ENCODE measurements around the gene SEPTIN12.

Gene SEPTIN12

DNA sequence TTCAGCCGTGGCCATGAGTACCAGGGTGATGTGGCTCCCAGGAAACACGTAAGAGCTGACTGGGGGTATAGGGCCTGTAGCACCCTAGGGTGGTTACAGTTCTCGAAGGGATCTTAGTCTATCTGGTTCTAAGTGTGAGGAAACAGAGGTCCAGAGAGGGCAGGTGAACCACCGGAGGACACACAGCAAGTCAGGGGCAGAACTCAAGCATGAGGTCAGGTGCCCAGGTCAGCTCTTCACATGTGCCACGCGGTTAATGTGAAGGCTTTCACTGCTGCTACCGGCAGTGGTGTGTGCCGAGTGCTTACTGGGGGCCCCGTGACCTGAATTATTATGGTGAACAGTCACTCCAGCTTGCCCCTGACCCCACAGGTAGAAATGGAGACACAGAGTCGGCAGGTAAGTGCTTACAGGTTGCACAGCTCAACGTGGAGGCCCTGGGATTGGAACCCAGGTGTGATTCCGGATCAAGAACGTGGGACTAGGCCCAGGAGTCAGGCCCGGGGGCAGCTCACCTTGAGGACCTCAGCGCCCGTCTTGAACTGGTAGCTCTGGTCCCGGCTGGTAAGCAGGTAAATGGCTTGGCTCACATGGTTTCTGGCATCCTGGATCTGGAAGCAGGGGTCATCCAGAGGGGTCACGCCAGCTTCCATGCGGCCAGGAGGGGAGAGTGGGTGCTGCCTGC lies 11.2 kb upstream of the SEPTIN12 start:
- Histone ChIP-seq H3K36me3 (ENCODE audit: insufficient read depth, low read length) (peaks cover under 1% of the 10 kb centered on the region; the same call in 1 of the 2 replicates), H3F3A (ENCODE audit: insufficient read depth, low read length) (no peaks in the 10 kb centered on the region), H3K4me3 (ENCODE audit: low read depth, low read length, poor library complexity, severe bottlenecking) (no peak overlapping the region), H3K4me2 (ENCODE audit: low read length) (no peak overlapping the region), H4K20me1 (ENCODE audit: insufficient read depth, low read length) (no peaks in the 10 kb centered on the region), H3K9me2 (ENCODE audit: low read depth, low read length) (no peaks in the 10 kb centered on the region), H3K79me2 (ENCODE audit: insufficient read depth, low read length) (no peaks in the 10 kb centered on the region), H3K9ac (ENCODE audit: low read length) (no peak overlapping the region), H3K9me3 (ENCODE audit: low read length) (no peaks in the 10 kb centered on the region), H2AFZ (ENCODE audit: low read length) (no peak overlapping the region), H3K27ac (ENCODE audit: low read depth, low read length, poor library complexity, severe bottlenecking) (no peak overlapping the region), H3K27me3 (ENCODE audit: insufficient read depth, low read length) (peaks cover 3% of the 10 kb centered on the region; the same call in 1 of the 2 replicates), H3K4me1 (ENCODE audit: insufficient read depth, low read length, severe bottlenecking) (peaks cover 16% of the 10 kb centered on the region)
- TF ChIP-seq EZH2 (IDR thresholded peaks at IDR 0.05; ENCODE audit: borderline replicate concordance, low read length): no peak
- TF ChIP-seq, protein P1, sequence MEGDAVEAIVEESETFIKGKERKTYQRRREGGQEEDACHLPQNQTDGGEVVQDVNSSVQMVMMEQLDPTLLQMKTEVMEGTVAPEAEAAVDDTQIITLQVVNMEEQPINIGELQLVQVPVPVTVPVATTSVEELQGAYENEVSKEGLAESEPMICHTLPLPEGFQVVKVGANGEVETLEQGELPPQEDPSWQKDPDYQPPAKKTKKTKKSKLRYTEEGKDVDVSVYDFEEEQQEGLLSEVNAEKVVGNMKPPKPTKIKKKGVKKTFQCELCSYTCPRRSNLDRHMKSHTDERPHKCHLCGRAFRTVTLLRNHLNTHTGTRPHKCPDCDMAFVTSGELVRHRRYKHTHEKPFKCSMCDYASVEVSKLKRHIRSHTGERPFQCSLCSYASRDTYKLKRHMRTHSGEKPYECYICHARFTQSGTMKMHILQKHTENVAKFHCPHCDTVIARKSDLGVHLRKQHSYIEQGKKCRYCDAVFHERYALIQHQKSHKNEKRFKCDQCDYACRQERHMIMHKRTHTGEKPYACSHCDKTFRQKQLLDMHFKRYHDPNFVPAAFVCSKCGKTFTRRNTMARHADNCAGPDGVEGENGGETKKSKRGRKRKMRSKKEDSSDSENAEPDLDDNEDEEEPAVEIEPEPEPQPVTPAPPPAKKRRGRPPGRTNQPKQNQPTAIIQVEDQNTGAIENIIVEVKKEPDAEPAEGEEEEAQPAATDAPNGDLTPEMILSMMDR (IDR thresholded peaks at IDR 0.05; ENCODE audit: low read length): no peak

DNA sequence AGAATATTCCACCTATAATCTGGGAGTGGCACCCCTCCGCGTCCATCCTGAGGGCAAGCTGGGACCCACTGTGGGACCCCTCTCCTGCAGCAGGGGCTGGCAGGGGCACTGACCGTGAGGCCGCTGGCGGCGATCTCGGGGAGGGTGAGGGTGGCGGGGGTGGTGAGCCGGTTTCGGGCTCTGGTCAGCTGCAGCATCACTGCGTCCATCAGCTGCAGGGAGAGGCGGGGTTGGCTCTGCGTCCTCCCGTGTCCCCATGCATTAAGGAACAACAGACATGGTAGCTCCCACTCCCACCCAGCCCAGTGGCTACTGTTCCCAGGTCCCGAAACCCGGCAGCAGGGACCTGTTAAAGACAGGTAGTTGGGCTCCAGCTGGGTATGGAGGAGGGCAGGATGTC lies 10.3 kb upstream of the SEPTIN12 start:
- H4K20me1 ChIP-seq (ENCODE audit: insufficient read depth, low read length): no peaks in the 10 kb centered on the region
- H2AFZ ChIP-seq (ENCODE audit: low read length): no peak overlapping the region
- no peak overlapping the region for H3K9ac ChIP-seq (ENCODE audit: low read length)
- TF ChIP-seq, protein P1 (IDR thresholded peaks at IDR 0.05; ENCODE audit: low read length): no peak
- no peak for TF ChIP-seq EZH2 (IDR thresholded peaks at IDR 0.05; ENCODE audit: borderline replicate concordance, low read length)
- no peak overlapping the region for H3K4me2 ChIP-seq (ENCODE audit: low read length)
- H3K36me3 ChIP-seq (ENCODE audit: insufficient read depth, low read length): no peaks in the 10 kb centered on the region
- H3K79me2 ChIP-seq (ENCODE audit: insufficient read depth, low read length): no peaks in the 10 kb centered on the region
- peaks cover 3% of the 10 kb centered on the region; the same call in 1 of the 2 replicates for H3K27me3 ChIP-seq (ENCODE audit: insufficient read depth, low read length)
- H3F3A ChIP-seq (ENCODE audit: insufficient read depth, low read length): no peaks in the 10 kb centered on the region
- peaks cover 15% of the 10 kb centered on the region for H3K4me1 ChIP-seq (ENCODE audit: insufficient read depth, low read length, severe bottlenecking)
- H3K27ac ChIP-seq (ENCODE audit: low read depth, low read length, poor library complexity, severe bottlenecking): no peak overlapping the region
- no peaks in the 10 kb centered on the region for H3K9me3 ChIP-seq (ENCODE audit: low read length)
- H3K9me2 ChIP-seq (ENCODE audit: low read depth, low read length): no peaks in the 10 kb centered on the region
- no peak overlapping the region for H3K4me3 ChIP-seq (ENCODE audit: low read depth, low read length, poor library complexity, severe bottlenecking)

DNA sequence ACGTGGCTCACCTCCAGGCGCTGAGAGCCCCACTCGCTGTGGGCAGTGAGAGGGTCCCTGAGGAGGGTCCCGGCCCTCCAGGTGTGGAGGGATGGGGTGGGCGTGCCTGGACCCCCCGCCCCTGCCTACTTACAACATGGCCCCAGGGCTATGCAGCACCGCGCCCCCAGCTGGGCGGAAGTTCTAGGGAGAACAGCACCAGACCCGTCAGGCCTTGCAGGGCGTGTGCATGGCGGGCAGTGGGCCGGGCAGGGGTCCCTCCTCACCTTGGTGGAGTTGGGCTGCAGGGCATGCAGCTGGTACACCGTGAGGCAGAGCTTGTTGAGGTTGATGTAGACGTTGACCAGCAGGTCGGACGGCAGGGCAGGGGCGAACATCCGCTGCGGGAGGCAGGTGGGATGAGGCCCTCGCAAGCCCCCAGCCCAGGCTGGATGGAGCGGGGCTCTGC lies 9.7 kb upstream of the SEPTIN12 start:
- Histone ChIP-seq H3K27ac (ENCODE audit: low read depth, low read length, poor library complexity, severe bottlenecking) (no peak overlapping the region), H3K27me3 (ENCODE audit: insufficient read depth, low read length) (peaks cover 3% of the 10 kb centered on the region; the same call in 1 of the 2 replicates), H3K4me3 (ENCODE audit: low read depth, low read length, poor library complexity, severe bottlenecking) (no peak overlapping the region), H3K9me2 (ENCODE audit: low read depth, low read length) (no peaks in the 10 kb centered on the region), H3K4me2 (ENCODE audit: low read length) (no peak overlapping the region), H3K9me3 (ENCODE audit: low read length) (no peaks in the 10 kb centered on the region), H3K36me3 (ENCODE audit: insufficient read depth, low read length) (no peaks in the 10 kb centered on the region), H2AFZ (ENCODE audit: low read length) (no peak overlapping the region), H3F3A (ENCODE audit: insufficient read depth, low read length) (no peaks in the 10 kb centered on the region), H4K20me1 (ENCODE audit: insufficient read depth, low read length) (no peaks in the 10 kb centered on the region), H3K9ac (ENCODE audit: low read length) (no peak overlapping the region), H3K79me2 (ENCODE audit: insufficient read depth, low read length) (no peaks in the 10 kb centered on the region), H3K4me1 (ENCODE audit: insufficient read depth, low read length, severe bottlenecking) (peaks cover 9% of the 10 kb centered on the region)
- TF ChIP-seq, protein P1 (IDR thresholded peaks at IDR 0.05; ENCODE audit: low read length): no peak
- no peak for TF ChIP-seq EZH2 (IDR thresholded peaks at IDR 0.05; ENCODE audit: borderline replicate concordance, low read length)

All from OCI-LY1 (cell line).